Left lobe of liver (tissue), 2 donors: ENCODE measurements around the gene MPP3. TPM values are rescaled to one million over a fixed set of nuclear protein-coding genes. Genes with fewer than 3 reads are reported as not detected.

Source experiments
- ATAC-seq: fragments of 200-7000 bp; cut with Tn5 transposase; one replicate; pipeline ENCODE4 v1.9.1; 2020; ENCODE audit warnings: mild to moderate bottlenecking, moderate library complexity
- DNase-seq: peaks from one replicate; pipeline ENCODE4 v3.0.0-alpha.2; 2020; ENCODE audit warnings: low spot score
- total RNA-seq: library from RNA; stranded (reverse); gene quantifications from one replicate; pipeline ENCODE4 v1.2.1, GENCODE V29; 2021
- donor health status: DM: no; HTN: no; CAD: no; lungs with moderate emphysema.
- donor health status: DM: no; HTN: yes; CAD: no.

The MPP3 gene
- total RNA-seq, 1 donor from 2014 or later: 2.0 TPM

DNA sequence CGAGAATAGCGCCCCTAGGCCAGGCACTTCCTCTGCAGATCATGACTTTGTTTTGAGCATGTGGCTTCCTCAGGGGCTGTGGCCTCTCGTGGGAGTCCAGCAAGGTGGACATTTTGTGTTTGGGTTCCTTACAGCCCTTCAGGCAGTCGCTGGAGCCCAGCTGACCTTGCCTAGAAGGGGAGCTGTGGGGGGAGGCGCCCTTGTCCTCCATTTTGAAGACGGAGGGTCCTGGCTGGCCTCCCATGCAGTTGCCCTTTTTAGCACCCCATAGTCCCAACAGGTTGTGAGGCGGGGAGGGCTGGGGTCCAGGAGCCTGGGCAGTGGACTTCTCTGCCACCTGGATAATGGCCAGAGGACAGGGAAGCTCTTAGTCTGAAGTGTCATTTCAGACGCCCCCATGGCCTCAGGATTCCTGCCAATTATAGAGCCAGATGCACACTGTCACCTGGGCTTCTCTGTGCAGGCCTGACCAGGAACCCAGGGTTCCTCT lies 75.7 kb downstream of the MPP3 start:
- DNase-seq: no peak
- no peak for ATAC-seq

DNA sequence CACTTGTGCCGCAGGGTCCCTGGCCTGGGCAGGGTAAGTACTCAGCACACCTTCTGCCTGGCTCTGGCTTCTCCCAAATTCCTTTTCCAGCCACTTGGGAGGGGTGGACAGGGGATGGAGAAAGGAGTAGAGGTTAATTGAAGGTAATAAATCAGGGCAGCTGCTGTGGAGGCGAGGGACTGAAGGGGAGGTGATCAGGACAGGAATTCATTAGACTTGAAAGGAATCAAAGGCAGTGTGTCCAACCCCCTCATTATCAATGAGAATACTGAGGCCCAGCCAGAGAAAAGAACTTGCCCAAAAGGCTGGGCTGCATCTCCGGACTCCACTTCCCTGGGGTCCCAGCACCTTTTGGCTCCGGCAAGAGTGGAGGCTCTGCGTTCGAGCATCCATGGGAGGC lies 76.7 kb downstream of the MPP3 start:
- DNase-seq: no peak
- ATAC-seq: no peak

DNA sequence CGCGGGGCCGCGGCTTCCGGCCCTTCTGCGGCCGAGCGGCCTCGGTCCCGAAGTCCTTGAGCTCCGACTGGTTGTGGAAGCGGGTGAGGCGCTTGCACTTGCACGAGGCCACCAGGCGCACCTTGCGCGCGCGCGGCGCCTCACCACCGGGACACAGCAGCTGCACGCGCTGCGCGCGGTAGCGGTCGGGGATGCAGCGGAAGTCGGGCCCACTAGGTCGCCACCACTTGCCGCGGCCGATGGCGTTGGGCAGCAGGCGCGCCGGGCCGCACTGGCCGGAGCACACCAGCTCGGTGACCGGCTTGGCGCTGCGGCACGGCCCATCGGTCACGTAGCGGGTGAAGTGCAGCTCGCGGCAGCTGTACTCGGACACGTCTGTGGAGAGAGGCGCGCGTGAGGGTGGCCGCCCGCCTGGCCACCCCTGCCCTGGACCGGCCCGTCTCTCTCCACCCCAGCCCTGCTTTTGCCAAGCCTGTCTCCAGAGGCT lies 77.5 kb downstream of the MPP3 start:
- DNase-seq (no peak), ATAC-seq (peak; percentile 60)

DNA sequence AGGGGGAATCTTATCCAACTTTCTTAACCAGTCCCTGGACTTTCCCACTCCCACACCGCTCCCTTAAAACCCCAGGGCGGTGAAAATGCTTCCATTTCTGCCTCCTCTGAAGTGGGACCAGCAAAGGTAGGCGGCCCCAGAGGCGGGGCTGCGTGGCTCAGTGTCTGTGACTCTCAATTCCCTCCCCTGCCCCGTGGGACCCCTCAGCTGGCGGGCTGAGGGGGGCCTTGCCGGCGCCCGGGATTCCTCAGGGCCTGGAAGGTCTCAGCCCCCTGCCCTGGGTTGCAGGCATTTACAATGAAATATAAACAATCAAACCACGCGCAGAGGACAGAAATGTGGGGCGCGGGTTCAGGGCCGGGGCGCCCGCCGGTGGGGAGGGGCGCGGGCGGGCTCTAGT lies 78.0 kb downstream of the MPP3 start:
- DNase-seq (no peak), ATAC-seq (no peak)

DNA sequence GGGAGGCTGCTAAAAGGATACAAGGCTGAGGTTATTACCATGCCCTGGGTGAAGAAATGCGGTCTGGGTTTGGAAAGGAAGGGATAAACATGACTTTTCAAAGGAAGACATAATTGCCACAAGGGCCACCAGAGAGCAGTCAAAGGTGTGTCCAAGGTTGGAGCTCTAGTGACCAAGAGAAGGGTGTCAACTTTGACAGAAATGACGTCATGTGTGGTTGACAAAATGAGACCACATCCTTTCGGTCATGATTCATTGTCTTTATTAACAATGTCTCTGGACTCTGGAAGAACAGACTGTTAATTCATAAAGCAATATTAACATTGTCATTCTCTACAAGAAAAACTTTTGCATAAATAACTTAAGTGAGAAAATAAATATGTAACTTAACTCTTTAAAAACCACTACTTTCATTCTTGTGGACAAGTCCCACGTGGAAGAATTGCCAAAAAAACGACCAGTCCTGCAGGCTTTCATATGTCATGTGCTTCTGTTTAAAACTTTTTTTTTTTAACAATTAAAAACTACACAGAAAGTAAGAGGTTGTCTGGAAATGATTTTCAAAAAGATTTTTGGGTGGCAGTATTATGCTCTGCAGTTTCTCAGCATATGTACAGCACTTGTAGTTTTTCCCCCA lies 79.3 kb downstream of the MPP3 start:
- ATAC-seq (no peak), DNase-seq (no peak)

Other genes with a start within 250 kb of the MPP3 start
- not detected for gene MEOX1, start 171.2 kb downstream of the MPP3 start, total RNA-seq
- gene SOST, start 74.4 kb downstream of the MPP3 start, total RNA-seq: not detected
- 79.4 TPM for gene DUSP3, start 54.2 kb downstream of the MPP3 start, total RNA-seq
- not detected for gene CFAP97D1, start 52.7 kb downstream of the MPP3 start, total RNA-seq
- not detected for gene CD300LG, start 14.0 kb upstream of the MPP3 start, total RNA-seq
- 0.10 TPM for gene MPP2, start 74.4 kb upstream of the MPP3 start, total RNA-seq
- gene PPY, start 109.3 kb upstream of the MPP3 start, total RNA-seq: not detected
- not detected for gene PYY, start 120.8 kb upstream of the MPP3 start, total RNA-seq
- gene NAGS, start 171.5 kb upstream of the MPP3 start, total RNA-seq: 51.3 TPM
- 14.4 TPM for gene TMEM101, start 181.8 kb upstream of the MPP3 start, total RNA-seq
- gene LSM12, start 233.5 kb upstream of the MPP3 start, total RNA-seq: 22.6 TPM
- gene G6PC3, start 237.6 kb upstream of the MPP3 start, total RNA-seq: 8.9 TPM